ENCODE measurements around the gene UBE4B.
"Not testable (repeated sequence)": the region's sequence is repeated elsewhere in the genome, so short reads cannot be mapped to it uniquely, and the experiment has no call there.

The UBE4B gene

DNA sequence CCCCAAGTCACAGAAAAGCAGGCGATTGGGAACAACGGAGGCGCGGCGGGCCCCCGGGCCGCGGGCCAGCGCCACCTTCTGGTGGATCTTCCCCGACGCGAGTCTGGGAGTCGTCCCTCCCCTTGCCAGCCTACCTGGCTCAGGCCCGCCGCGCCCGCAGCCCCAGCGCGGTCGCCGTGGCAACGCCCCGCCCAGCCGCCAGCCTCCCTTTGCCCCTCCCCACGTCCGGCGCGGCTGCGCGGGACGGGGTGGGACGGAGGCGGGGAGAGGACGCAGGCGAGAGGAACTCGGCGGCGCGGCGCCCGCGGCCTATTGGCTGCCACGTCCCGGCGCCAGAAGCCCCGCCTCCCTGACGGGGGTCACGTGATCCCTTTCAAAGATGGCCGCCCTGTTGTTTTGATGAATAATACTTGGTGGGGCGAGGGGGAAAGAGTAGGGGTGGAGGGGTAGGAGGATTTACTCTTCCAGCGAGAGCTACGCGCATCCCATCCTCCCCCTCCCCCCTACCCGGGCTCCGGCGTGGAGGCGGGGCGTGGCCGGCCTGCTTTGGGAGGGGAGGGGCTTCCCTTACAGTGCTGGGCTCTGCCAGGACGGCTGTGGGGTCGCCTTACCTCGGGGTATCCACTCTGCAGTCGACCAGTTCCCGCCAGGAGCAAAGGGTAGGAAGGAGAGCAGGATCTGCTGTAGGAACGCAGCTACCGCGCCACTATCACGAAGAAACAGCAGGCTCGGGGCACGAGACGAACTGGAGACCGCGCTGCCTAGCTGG, at the start of gene UBE4B:
UBE4B (plus strand) TSS at position 369 of the 769 bp plus-strand sequence. CDS start 713 bp downstream, outside the sequence.
- peak; percentile 99 for DNase-seq

DNA sequence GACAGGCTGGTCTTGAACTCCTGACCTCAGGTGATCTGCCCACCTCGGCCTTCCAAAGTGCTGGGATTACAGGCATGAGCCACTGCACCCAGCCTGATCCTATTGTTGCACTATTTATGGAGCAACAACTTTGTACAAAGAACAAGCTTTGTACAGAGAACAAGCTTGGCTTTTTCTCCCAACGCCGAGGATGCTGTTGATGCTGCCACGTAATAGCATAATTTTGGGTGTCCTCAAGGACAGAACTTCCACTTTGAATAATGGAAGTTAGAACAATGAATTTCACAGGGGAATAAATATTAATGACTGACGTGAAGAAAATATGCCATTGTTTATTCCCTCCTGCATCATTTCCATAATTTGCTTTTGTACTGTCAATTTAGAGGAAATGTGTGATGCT, 48.5 kb upstream of the UBE4B start:
- DNase-seq, result no peak

DNA sequence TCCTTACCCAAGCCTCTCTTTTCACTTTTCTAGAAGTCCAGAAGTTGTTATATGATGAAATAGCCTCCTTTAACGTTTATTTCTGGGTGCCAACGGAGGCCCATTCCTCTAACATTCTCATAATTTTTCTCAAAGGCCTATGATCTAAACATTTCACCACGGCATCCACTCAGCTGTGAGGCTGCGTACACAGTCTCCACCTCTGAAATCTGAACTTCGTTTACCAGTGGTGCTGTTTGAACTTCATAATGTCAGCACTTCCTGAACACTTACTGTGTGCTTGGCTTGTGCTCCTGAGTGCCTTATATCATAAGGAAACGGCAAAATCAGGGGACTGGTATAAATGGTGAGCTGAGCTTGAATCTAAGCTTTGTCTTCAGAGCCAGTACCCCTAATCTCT, 47.8 kb upstream of the UBE4B start:
- DNase-seq, result no peak

DNA sequence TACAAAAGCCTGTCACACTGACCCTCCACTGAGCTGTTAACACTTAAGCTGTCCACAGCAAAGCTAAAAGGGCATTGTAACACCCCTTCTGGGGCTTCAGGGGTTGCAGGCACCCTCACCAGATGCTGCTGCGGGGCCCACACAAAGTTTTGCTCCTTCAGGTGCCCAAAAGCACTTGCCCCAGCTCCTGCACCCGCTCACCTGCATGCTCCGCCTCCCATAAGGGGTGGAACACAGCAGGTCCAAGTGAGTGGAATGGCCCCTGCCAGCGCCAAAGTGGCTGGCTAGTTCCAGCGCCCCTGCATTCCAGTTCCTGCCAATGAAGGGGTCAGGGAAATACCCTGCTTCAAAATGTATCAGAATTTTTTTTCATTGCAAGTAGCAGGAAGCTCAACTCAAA, 43.0 kb upstream of the UBE4B start:
- no peak for DNase-seq

DNA sequence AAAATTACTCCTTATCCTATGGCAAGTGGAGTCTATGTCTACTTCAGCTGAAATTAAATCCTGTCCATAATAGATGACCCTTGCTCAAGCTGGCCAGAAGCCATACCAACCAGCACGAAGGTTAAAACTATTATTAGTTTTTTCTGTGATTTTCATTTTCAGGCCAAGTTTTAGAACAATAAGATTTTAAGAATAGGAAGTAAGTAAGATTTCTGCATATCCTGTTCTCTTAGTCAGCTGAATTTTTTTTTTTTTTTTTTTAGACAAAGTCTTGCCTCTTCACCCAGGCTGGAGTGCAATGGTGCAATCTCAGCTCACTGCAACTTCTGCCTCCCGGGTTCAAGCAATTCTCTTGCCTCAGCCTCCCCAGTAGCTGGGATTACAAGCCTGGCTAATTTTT, 41.8 kb upstream of the UBE4B start:
- DNase-seq, result no peak

DNA sequence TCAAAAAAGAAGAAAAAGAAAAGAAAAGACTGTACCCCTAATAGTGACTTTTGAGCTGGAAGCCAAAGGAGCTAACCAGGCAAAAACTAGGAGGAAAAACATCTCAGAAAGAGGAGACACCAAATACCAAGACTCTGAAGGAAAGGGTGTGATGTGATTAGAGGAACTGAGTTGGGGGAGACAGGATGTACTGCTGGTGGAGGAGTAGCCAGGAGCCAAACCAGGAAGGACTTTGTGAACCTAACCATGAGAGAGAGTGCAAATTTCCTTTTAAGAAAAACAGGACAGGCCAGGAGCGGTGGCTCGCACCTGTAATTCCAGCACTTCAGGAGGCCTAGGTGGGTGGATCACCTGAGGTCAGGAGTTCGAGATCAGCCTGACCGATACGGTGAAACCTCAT, 39.8 kb upstream of the UBE4B start:
- no peak for DNase-seq

DNA sequence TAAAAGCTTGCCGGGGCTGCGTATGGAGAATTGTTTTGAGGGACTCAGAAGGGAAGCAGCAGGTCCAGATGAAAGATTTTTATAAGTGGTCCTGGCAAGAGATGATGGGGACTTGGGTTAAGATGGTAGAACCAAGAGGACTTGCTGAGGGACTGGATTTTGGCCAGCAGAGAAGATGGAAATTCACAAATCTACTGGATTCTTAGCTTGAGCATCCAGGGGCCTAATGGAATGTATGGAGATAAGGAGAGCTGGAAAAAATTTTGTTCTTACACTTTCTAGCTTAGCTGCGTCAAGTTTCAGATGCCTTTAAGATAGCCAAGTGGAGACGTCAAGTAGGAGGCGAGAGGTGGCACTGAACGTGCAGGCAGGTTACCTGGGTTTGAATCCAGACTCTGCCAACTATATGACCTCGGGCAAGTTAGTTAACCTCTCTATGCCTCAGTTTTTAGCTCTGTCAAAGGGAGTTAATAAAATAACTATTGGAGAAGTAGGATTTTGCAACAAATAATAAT, 39.1 kb upstream of the UBE4B start:
- DNase-seq, result no peak

DNA sequence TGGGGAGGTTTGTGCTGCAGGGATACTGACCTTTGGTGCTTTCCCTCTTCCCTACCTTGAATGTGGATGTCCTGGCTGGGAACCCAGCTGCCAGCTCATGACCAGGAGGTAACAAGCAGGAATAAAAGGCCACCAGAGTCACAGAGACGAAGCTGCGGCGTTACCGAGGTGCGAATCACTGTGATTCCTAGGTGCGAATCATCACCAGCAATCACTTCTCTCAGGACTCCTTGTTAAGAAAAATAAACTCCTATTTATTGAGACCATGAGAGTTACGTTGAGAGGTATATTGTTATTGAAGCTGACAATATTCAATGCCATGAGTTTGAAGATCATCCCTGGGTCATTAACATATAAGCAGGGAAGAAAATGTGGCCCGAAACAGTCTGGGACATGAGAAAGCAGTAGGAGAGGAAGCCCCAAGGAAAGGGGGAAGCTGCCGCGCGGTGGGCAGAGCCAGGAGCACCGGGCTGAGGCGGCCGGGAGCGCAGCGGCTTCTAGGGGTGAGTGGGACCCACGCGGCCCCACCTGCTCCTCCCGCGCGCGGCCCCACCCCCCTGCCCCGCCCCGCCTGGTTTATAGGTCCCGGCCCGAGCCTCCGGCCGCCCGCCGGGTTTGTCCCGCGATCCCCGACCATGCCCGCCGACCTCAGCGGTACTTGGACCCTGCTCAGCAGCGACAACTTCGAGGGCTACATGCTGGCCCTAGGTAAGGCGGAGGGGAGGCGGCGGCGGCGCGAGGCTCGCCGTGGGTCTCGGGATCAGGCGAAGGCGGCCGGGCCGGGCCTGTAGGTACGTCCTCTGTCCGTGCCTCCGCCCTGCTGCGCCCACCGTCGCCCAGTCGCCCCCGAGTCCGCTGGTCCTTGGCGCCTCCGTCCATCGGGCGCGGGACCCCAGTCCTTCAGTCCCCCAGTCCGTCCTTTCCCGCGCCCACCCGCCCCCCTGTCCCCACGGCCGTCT, 35.9 kb upstream of the UBE4B start, which contains the start of gene RBP7:
RBP7 (plus strand) TSS at position 605 of the 959 bp plus-strand sequence; CDS start at position 636, 31 bp downstream.
- DNase-seq, result peak; percentile 10

DNA sequence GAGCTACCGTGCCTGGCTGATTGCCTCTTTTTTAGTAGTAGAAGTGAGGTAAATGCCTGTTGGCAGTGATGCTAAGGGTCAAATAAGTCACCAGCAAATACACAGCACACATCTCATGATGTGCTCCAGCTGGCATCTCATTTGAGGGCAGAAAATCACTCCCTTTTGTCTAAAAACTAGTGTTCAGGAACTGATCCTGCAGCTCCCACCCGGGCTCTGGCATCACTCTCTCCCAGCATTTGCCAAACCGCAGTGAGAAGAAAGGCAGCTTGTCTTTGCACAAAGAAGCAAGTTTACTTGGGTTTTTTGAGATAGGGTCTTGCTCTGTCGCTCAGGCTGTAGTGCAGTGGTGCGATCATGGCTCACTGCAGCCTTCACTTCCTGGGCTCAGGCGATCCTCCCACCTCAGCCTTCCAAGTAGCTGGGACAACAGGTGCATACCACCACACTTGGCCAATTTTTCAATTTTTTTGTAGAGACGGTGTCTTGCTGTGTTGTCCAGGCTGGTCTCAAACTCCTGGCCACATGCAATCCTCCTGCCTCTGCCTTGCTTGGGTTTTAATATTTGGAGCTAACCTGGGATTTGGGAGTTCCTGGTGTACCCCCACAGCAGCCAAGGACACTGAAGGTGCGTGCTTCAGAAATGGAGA, 31.6 kb upstream of the UBE4B start:
- DNase-seq, result no peak

DNA sequence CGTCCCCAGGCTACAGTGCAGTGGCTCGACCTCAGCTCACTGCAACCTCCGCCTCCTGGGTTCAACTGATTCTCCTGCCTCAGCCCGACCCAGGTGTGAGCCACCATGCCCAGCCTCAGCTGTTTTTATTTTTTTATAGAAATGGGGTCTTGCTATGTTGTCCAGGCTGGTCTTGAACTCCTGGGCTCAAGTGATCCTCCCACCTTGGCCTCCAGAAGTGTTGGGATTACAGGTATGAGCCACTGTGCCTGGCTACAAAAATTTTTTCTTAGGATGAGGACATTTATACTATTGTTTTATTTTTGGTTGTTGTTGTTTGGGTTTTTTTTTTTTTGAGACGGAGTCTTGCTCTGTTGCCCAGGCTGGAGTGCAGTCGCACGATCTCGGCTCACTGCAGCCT, 27.5 kb upstream of the UBE4B start:
- DNase-seq, result not testable (repeated sequence)

DNA sequence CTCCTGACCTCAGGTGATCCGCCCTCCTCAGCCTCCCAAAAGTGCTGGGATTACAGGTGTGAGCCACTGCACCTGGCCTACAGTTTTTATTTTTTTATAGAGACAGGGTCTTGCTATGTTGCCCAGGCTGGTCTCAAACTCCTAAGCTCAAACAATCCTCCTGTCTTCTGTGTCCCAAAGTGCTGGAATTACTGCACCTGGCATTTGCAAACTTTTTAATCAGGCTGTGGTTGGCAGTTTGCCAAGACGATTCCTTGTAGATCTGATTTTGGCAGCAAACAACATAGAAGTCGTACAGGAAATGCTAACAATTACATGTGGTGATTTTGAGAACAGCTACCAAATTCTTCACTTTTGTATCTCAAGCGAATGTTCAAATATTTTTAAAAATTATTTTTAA, 25.6 kb upstream of the UBE4B start:
- DNase-seq, result no peak

DNA sequence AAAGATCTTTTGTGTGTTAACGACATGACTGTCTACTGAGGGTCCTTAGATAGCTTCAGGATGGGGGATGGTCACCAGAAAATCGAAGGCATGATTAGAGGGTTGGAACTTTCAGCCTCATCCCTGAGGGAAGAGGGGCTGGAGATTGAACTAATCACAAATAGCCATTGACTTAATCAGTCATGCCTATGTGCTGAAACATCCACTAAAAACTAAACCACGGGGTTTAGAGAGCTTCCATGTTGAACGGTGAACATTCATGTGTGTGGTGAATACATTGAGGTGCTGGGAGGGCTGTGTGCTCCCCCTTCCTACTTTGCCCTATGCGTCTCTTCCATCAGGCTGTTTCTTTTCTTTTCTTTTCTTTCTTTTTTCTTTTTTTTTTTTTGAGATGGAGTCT, 18.7 kb upstream of the UBE4B start:
- no peak for DNase-seq

DNA sequence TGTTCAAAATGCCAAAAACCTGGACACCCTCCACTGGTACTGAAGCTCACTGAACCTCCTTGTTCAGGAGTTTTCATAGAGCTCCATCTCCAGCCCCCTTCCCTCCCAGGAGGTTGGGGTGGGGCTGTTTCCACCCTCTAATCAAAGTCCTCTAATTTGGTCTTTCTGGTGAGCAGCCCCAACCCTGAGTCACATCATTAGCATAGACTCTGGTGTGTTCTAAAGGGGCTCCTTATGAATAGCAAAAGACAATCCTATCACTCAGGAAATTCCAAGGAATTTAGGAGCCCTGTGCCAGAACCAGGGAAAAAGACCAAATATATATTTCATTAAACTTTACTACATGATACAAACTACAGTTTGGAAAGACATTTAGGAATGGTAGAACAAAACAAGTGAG, 13.2 kb upstream of the UBE4B start:
- no peak for DNase-seq

DNA sequence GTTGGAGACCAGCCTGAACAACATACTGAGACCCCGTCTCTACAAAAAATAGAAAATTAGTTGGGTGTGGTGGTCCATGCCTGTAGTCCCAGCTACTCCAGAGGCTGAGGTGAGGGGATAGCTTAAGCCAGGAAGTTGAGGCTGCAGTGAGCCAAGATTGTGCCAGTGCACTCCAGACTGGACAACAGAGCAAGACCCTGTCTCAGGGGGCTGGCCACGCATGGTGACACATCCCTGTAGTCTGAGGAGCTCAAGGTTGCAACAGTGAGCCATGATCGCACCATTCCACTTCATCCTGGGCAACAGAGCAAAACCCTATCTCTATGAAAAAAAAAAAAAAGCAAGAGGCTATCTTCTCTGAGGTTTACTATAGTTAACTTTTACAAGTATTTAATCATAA, 12.7 kb upstream of the UBE4B start:
- no peak for DNase-seq

DNA sequence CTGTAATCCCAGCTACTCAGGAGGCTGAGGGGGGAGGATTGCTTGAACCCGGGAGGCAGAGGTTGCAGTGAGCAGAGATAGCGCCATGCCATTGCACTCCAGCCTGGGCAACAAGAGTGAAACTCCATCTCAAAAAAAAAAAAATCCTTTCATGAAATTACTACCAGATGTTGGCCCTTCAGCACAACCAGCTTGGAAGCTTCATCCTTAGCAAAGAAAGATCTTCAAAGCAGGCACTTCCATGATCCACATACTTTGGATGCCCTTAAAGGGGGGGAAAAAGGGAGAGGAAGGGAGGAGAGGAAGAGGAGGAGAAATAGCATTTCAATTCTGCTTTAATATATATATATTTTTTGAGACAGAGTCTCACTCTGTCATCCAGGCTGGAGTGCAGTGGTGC, 12.1 kb upstream of the UBE4B start:
- DNase-seq, result not testable (repeated sequence)

DNA sequence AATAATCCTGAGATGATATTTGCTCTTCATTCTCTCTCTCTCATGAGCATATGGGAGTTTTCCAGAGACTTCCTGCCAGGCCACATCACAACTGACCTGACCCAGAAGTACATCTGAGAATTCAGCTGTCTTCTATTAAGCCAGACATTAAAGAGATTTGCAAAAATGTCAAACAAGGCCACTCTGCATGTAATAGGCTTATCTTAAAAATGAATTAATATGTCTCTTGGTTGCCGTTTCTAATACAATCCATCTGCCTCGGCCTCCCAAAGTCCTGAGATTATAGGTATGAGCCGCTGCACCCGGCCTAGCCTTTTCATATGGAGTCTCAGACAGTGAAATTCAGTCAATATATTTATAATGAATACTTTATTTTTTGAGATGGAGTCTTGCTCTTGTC, 10.8 kb upstream of the UBE4B start:
- DNase-seq, result not testable (repeated sequence)

DNA sequence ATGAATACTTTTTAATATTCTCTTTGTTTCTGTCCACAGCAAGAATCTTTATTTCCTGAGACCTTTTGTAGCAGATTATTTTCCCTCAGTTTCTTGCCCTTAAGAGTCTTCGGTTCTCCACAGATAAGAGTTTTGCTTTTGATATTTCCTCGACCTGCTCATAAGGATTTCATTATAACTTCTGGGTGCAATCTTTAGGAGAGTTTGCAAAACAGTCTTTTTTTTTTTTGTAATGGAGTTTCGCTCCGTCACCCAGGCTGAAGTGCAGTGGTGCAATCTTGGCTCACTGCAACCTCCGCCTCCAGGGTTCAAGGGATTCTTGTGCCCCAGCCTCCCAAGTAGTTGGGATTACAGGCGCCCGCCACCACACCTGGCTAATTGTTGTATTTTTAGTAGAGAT, 10.1 kb upstream of the UBE4B start:
- no peak for DNase-seq

DNA sequence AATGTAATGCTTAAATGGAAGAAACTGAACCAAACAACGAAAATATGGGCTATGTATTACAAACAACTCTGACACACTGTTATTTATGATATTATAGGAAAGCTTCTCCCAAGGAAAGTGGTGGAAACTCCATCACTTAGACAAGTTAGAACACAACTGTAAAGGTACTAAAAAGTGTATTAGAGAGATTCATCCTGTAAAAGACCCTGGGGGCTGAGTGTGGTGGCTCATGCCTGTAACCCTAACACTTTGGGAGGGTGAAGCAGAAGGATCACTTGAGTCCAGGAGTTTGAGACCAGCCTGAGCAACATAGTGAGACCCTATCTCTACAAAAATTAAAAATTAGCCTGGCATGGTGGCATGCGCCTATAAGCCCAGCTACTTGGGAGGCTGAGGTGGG, 7.4 kb upstream of the UBE4B start:
- no peak for DNase-seq

DNA sequence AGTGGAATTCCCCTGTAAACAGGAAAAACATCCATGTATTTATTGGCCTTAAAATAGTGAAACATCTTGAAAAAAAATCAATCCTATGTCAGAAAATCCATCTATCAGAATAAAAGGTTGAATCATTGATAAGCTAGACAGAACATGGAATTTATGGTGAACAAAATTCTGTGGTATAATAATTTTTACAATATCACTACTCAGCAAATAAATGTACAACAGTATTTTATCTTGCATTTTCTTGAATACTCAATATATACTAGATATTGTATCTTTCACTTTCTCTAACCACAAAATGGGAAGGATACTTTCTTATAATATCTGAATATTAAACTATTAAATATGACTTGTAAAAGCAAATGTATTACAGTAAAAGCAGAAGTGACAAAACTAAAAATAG, 5.7 kb upstream of the UBE4B start:
- DNase-seq, result no peak

DNA sequence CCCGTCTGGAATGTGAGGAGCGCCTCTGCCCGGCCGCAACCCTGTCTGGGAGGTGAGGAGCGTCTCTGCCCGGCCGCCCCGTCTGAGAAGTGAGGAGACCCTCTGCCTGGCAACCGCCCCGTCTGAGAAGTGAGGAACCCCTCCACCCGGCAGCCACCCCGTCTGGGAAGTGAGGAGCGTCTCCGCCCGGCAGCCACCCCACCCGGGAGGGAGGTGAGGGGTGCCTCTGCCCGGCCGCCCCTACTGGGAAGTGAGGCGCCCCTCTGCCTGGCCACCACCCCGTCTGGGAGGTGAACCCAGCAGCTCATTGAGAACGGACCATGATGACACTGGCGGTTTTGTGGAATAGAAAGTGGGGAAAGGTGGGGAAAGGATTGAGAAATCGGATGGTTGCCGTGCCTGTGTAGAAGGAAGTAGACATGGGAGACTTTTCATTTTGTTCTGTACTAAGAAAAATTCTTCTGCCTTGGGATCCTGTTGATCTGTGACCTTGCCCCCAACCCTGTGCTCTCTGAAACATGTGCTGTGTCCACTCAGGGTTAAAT, 3.7 kb upstream of the UBE4B start:
- not testable (repeated sequence) for DNase-seq

DNA sequence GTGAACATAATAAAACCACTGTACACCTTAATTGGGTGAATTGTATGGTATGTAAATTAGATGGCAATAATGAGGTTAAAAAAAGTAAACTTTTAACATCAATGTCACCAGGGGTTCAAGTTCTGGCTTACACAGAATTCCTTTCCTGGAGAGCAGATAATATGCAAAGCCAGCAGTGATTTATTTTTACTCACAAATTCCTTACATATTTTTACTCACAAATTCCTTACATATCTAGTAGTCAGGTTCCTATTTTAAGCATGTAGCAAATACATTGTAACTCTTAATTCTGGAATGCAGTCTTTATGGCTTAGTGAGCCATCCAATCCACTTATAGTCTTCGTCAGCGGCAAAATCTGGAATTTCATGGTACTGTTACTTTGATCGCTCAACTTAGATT, 1.3 kb upstream of the UBE4B start:
- DNase-seq, result no peak

DNA sequence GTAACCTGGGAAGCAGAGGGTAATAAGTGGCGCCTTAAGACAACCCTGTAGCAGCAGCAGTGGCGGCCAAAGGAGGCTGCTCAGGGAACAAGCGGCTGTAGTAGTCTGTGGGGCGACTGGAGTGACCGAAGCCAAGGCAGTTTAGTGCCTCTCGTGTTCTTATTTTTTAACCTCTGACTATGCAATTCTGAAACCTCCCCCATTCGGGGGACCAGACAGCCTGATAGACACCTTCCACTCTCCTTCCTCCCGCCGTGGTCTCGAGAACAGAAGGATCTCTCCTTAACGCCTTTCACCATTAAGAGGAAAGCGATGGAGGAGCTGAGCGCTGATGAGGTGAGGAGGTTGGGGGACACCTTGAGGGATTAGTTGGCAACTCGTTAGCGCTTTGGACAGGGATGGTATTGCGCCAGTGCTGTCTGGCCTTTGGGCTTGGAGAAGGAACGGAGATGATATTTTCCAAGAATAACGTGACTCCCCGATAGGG, 644 bp downstream of the UBE4B start:
- DNase-seq, result no peak

DNA sequence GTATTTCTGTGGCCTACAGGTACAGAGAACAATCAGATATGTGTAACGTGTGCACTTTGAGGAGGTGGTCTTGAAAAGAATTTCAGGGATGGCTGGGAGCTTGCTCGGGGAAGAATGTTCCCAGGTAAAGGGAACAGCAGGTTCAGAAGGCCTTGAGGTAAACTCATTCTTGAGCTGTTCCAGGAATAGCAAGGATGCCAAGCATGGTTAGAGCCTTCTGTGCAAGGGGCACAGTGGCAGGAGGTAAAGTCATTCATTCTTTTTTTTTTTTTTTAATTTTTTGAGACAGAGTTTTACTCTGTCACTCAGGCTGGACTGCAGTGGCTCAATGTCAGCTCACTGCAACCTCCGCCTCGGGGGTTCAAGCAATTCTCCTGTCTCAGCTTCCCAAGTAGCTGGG, 10.0 kb downstream of the UBE4B start:
- DNase-seq, result no peak

Measured in activated CD4-positive, alpha-beta T cell treated with anti-CD3 and anti-CD28 coated beads for 48 hours (primary cell).